Mucosa of rectum (tissue), 2 donors: Measurements from ENCODE around the gene STK32B.

Experiments
- H3K27ac ChIP-seq, 2 donors: one replicate each; pipeline ENCODE4 v1.7.0; 2013; ENCODE audit warnings: inconsistent platforms in 2 of 2, low read depth in 2 of 2, low read length in 2 of 2
- H3K27me3 ChIP-seq, 2 donors: one replicate each; pipeline ENCODE4 v1.7.0; 2013; ENCODE audit warnings: low read length in 2 of 2; ENCODE audit not compliant: control insufficient read depth in 2 of 2, insufficient read depth in 2 of 2
- H3K36me3 ChIP-seq, 2 donors: one replicate each; pipeline ENCODE4 v1.7.0; 2013; ENCODE audit warnings: low read length in 2 of 2; ENCODE audit not compliant: control insufficient read depth in 2 of 2, insufficient read depth in 2 of 2
- H3K4me1 ChIP-seq, 2 donors: one replicate each; pipeline ENCODE4 v1.7.0; 2013; ENCODE audit warnings: low read length in 2 of 2, mild to moderate bottlenecking in 1 of 2; ENCODE audit not compliant: control insufficient read depth in 2 of 2, insufficient read depth in 2 of 2
- H3K4me3 ChIP-seq, 2 donors: one replicate each; pipeline ENCODE4 v1.7.0; 2013; ENCODE audit warnings: low read length in 2 of 2
- H3K9ac ChIP-seq, 2 donors: one replicate each; pipeline ENCODE4 v1.7.0; 2013; ENCODE audit warnings: low read length in 2 of 2, low read depth in 1 of 2, mild to moderate bottlenecking in 1 of 2
- H3K9me3 ChIP-seq, 2 donors: one replicate each; pipeline ENCODE4 v1.7.0; 2013; ENCODE audit warnings: low read length in 2 of 2; ENCODE audit not compliant: control insufficient read depth in 2 of 2
- donor health status: healthy.
- donor health status: Normal muscosa, but diverticular disease.

STK32B gene

GRCh38 chr4:5455003-5455585 lies 403.8 kb downstream of the STK32B start:
- Histone ChIP-seq H3K27ac (no peak overlapping the region), H3K27me3 (no peaks in the 10 kb centered on the region), H3K36me3 (no peaks in the 10 kb centered on the region), H3K4me3 (no peak overlapping the region), H3K9ac (no peak overlapping the region), H3K9me3 (no peaks in the 10 kb centered on the region), H3K4me1 (no peaks in the 10 kb centered on the region)

GRCh38 chr4:5456296-5456845 lies 405.1 kb downstream of the STK32B start:
- Histone ChIP-seq H3K27ac (no peak overlapping the region), H3K4me1 (no peaks in the 10 kb centered on the region), H3K4me3 (no peak overlapping the region), H3K27me3 (no peaks in the 10 kb centered on the region), H3K9me3 (no peaks in the 10 kb centered on the region), H3K36me3 (no peaks in the 10 kb centered on the region), H3K9ac (no peak overlapping the region)

DNA sequence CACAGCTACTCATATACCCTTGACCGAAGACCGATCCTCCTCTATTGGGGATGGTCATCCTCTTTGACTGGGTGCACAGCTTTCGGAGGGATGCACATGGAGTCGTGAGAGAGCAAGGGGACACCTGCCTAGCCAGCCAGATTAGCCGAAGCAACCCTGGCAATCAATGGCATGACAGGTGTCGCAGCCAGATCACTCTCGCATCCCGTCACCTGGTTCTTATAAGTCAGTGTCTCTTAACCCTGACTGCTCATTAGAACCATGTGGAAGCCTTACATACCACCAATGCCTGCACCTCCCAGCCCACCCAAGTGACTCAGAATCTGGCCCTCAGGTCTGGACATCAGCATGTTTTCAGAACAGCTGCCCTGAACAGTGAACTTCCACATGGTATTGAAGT lies 407.4 kb downstream of the STK32B start:
- no peaks in the 10 kb centered on the region for H3K27me3 ChIP-seq
- no peak overlapping the region for H3K4me3 ChIP-seq
- no peaks in the 10 kb centered on the region for H3K4me1 ChIP-seq
- no peak overlapping the region for H3K9ac ChIP-seq
- H3K36me3 ChIP-seq, result no peaks in the 10 kb centered on the region
- H3K9me3 ChIP-seq, result no peaks in the 10 kb centered on the region
- no peak overlapping the region for H3K27ac ChIP-seq

DNA sequence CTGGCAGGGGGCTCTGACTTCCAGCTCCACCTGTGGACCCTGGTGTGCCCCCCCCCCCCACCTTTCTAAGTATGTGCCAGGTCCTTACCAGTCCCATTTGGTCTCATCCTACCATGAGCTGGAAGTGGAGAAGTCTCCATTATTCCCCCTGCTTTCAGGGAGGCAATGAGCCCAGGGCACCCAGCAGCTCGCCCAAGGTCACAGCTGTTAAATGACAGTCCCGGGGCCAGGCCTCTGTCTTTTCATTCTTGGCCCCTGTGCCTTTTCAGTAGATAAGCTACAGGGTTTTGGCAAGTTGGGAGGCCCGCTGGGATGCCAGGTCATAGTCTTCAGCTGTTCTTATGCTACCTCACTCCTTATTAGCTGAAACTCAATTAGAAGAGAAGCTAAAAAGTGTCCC lies 408.0 kb downstream of the STK32B start:
- Histone ChIP-seq H3K27ac (no peak overlapping the region), H3K27me3 (no peaks in the 10 kb centered on the region), H3K36me3 (no peaks in the 10 kb centered on the region), H3K4me3 (no peak overlapping the region), H3K4me1 (no peaks in the 10 kb centered on the region), H3K9me3 (no peaks in the 10 kb centered on the region), H3K9ac (no peak overlapping the region)

DNA sequence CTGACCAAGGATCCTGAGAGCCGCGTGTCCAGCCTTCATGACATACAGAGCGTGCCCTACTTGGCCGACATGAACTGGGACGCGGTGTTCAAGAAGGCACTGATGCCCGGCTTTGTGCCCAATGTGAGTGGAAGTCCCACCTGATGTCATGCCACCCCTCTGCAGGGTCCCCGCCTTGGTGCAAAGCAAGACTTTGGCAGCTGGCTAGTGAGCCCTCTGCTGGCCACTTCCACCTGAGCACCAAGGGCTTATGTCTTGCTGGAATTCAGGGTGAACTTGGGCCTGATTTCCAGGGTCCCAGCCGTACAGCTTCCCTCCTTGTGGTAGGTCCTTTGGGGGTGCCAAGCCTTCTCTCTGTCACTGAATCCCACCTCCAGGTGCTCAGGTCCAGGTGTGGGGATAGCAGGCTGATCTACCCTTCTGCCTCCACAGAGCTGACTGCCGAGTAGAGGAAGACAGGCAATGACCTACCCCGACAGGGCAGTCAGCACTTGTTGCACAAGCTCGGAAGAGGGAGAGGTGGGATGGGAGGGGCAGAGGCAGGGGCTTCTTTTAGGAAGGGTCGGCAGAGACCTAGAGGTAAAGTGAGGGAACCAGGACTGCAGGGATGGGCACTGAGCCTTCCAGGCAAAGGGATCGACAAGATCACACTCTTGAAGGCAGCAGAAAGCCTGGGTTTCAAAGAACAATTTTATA lies 409.0 kb downstream of the STK32B start:
- Histone ChIP-seq H3K27me3 (no peaks in the 10 kb centered on the region), H3K4me1 (no peaks in the 10 kb centered on the region), H3K4me3 (no peak overlapping the region), H3K27ac (no peak overlapping the region), H3K9me3 (no peaks in the 10 kb centered on the region), H3K36me3 (no peaks in the 10 kb centered on the region), H3K9ac (no peak overlapping the region)

- Histone ChIP-seq H3K4me3 (no peak overlapping the region), H3K27ac (no peak overlapping the region), H3K9ac (no peak overlapping the region), H3K36me3 (no peaks in the 10 kb centered on the region), H3K27me3 (no peaks in the 10 kb centered on the region), H3K9me3 (no peaks in the 10 kb centered on the region), H3K4me1 (no peaks in the 10 kb centered on the region)
These were observed 410.2 kb downstream of the STK32B start for GRCh38 chr4:5461477-5461876.

GRCh38 chr4:5462254-5462835 lies 411.1 kb downstream of the STK32B start:
- no peak overlapping the region for H3K4me3 ChIP-seq
- H3K9me3 ChIP-seq, result no peaks in the 10 kb centered on the region
- no peaks in the 10 kb centered on the region for H3K4me1 ChIP-seq
- no peak overlapping the region for H3K27ac ChIP-seq
- H3K9ac ChIP-seq, result no peak overlapping the region
- H3K27me3 ChIP-seq, result no peaks in the 10 kb centered on the region
- H3K36me3 ChIP-seq, result no peaks in the 10 kb centered on the region

DNA sequence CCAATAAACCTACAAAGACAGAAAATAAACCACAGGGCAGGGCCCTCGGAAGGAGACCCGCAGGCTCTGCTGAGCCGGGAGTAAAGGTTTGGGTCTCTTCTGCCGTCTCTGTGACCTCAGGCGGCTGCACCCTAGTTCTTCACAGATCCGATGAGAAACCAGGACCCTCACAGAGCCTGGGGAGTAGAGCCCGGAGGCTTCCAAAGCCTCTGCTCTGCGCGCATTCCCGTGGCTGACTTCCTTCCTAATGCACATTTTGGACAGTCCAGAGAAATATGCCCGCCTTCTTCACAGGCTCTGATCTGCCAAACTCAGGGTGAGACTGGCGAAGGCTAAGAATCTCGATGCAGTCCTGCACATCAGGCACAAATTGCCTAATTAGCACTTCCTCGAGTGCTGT lies 411.6 kb downstream of the STK32B start:
- Histone ChIP-seq H3K27ac (no peak overlapping the region), H3K27me3 (no peaks in the 10 kb centered on the region), H3K9ac (no peak overlapping the region), H3K4me1 (no peaks in the 10 kb centered on the region), H3K36me3 (no peaks in the 10 kb centered on the region), H3K9me3 (no peaks in the 10 kb centered on the region), H3K4me3 (no peak overlapping the region)

DNA sequence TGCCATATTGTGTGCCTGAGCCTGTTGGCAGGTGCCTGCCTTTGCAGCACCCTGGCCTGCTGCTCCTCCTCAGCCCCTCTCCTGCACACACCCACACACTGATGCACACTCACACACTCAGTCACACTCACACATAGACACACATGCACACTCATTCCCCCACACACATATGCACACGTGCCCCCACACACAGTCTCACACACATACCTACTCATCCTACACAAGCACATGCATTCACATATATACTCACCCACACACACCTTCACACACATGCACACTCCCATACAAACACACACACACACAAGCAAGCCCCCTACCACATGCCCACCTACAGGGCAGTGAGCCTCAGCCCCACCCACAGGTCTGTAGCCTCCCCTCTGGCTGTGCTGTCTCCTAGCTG lies 412.1 kb downstream of the STK32B start:
- no peaks in the 10 kb centered on the region for H3K4me1 ChIP-seq
- no peak overlapping the region for H3K4me3 ChIP-seq
- H3K9ac ChIP-seq, result no peak overlapping the region
- H3K27ac ChIP-seq, result no peak overlapping the region
- no peaks in the 10 kb centered on the region for H3K27me3 ChIP-seq
- H3K36me3 ChIP-seq, result no peaks in the 10 kb centered on the region
- no peaks in the 10 kb centered on the region for H3K9me3 ChIP-seq

DNA sequence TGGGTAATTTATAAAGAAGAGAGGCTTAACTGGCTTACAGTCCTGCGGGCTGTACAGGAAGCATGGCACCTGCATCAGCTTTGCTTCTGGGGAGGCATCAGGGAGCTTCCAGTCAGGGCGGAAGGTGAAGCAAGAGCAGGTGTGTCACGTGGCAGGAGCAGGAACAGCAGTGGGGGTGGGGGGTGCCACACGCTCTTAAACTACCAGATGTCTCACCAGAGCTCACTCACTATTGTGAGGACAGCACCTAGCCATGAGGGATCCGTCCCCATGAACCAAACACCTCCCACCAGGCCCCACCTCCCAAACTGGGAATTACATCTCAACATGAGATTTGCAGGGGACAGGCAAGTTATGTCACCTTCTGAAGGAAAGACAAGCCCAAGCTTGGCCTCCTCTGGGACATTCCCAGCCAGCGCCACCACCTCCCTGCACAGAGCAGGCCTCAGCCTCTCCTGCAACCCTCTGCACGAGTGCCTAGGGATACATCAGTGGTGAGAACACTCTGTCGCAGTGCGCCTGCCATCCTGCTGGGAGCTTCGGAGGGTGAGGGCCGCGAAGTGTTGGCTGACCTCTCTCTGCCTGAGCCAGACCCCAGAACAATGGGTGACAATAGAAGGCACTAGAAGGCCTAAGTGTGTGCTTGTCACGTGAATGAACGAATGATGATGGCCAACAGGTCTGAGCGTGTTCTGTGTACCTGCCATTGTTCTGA lies 412.8 kb downstream of the STK32B start:
- Histone ChIP-seq H3K4me1 (no peaks in the 10 kb centered on the region), H3K27ac (no peak overlapping the region), H3K36me3 (no peaks in the 10 kb centered on the region), H3K4me3 (no peak overlapping the region), H3K9me3 (no peaks in the 10 kb centered on the region), H3K9ac (no peak overlapping the region), H3K27me3 (no peaks in the 10 kb centered on the region)
